Measurements from ENCODE around the gene ZIC5.

ZIC5 gene

DNA sequence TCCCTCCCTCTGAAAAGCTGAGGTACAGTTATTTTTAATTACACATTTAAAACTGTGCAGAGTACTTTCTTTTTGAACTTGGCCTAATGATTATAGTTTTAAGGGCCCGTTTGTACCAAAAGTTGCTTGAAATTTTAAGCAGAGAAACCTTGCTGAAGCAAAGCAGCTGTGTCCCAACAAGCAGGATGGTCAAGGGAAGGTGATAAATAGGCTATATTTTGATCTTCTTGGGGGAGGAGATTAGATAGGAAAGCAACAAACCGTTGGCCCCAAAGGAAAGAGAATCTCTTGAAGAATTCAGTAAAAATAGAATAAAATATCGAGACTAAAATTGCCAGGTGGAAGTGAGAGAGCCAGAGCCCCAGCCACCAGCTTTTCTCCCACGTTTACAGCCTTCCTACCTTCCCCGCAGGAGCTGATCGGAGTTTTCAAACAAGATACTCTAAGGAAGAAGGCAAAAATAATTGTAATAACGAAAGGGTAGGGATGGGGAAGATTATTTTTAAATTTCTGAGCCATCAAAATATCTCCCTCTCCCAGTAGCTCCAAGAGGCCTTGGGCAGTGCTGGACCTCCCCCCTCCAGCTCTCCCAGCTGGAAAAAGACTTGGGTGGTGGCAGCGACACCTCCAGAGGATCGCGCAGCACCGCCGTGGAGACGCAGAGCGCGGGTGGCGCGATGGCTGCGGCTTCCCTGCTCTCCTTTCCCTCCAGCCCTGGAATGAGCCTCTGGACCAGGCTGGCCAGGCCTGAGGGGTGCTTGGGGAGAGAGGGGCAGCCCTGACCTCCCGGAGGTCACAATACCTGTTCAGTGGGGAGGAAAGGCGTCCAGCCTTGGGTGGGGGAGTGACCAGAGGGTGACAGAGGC lies 15.8 kb upstream of the ZIC5 start:
- DNase-seq (ENCODE audit: low read depth) = no peak

DNA sequence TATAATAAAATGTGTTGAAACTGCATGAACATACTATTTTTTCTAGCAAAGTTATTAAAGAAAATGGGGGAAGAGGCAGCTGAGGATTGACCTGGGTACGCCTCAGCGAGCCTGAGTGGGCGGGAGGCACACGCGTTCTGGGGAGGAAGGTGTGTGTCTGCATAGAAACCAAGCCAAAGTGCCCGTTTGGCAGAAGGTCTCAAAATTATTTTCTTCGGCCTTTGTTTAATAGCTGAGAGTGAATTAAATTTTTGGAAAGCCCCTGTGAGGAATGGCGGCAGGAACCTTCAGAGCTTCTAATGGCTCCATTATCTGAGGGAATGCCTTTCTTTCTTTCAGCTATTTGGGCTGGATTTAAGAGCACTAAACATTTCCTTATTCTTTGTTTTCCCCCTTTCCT lies 15.2 kb upstream of the ZIC5 start:
- DNase-seq (ENCODE audit: low read depth) = no peak

DNA sequence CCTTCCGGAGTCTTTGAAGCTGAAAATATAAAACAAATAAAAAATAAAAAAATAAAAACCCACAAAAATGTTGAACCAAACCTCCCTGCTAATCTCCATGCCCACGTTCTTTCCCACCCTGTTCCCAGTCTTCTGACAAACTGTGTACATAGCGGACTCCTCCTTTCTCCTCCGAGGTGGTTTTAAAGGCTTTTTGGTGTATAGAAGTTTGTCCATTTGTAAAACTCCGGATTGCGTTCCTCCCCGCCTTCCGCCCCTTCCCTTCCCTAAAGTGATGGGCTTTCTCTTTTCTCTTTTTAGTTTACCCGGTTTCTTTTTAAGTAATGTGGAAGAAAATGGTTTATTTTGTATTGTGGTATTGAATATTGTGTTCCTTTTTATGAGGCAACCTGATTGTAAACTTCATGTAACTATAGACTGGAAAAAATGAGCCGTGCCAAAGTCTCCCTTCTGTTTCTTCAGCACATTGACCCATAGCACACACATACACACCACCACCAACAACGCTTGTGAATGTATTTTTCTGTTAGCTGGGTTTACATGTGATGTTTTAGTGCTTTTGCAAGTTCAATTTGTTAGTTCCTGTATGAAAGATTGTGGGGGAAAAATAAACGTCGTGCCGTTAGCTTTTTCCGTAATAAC lies 14.4 kb upstream of the ZIC5 start:
- no peak for DNase-seq (ENCODE audit: low read depth)

DNA sequence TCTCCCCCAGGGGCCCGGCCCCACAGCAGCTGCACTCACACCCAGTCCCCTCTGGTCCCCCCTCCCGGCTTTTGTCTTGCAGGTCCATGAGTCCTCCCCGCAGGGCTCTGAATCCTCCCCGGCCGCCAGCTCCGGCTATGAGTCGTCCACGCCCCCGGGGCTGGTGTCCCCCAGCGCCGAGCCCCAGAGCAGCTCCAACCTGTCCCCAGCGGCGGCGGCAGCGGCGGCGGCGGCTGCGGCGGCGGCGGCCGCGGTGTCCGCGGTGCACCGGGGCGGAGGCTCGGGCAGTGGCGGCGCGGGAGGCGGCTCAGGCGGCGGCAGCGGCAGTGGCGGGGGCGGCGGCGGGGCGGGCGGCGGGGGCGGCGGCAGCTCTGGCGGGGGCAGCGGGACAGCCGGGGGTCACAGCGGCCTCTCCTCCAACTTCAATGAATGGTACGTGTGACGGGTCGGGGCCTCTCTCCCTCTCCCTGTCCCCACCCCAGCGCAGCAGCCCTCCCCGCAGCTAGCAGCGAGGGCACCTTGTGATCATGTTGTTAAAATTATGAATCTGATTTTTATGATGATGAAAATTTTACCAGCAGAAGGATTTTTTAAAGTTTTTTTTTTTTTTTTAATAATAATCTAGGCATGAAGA lies 13.8 kb upstream of the ZIC5 start:
- no peak for DNase-seq (ENCODE audit: low read depth)

DNA sequence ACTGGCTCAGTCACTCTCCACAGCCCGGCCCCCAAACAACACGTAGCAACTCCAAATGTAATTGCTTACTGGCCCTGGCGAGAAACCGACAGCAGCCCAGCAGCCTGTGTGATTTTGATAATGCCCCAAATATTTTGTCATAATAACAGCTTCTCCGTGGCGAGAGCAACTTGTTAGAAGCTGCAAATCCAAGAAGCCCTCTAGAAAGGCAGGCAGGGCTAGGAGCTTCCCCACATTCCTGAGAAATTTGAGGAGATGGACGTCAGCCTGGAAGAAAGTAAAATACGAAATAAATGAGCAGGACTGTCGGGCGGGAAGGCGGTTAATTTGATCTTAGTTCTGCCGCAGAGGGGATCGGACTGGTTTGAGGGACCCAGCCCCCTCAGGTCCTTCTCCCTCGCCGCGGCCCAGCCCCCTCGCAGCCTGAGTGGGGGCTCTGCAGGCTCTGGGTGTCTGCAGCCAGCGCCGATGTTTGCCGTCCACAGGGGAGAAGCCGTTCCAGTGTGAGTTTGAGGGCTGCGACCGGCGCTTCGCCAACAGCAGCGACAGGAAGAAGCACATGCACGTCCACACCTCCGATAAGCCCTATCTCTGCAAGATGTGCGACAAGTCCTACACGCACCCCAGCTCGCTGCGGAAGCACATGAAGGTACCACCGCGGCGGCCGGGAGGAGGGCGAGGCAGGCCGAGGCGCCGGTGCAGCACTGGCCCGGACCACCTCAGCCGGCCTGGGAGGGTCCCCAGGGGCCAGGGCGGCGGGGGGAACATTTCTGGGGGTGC lies 13.1 kb upstream of the ZIC5 start:
- DNase-seq (ENCODE audit: low read depth) = no peak

DNA sequence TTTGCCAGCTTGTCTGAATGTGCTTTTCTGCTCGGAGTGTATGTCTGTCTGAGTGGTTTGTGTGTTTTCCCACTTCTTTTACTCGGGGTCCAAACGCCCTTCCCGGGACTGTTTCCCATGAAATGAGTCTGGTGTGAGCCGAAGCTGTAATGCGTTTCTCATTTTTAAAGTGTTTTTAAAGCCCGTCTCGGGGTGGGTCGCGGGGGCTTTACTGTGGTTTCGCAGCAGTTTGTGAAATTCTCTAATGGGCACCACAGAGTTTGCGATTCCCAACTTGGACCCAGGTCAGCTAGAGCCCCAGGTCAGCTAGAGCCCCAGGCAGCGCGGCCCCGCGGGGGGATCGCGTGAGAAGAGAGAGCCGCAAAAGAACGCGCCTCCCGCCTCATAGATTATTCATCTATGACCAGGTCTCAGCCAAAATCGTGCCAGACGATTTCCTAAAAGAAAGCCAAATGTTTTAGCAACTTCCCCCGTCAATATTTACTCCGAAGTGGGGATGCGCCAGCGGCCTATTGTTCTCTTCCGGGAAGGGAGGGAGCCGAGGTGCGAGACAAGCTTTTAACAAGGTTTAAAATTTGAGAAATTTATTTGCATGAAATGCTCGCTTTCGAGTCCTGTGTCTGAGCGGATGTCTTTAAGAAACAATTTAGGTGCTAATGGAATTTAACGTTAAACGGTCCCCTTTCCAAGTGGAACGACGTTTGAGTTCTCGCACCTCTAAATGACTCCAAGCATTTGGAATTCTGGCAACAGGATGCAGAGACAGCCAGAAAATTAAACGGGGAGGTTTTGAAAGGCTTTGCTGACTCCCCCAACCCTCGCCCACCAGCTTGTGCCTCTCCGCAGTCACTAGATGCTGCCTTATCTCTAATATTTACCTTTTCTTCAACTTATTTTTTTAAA lies 12.2 kb upstream of the ZIC5 start:
- no peak for DNase-seq (ENCODE audit: low read depth)

DNA sequence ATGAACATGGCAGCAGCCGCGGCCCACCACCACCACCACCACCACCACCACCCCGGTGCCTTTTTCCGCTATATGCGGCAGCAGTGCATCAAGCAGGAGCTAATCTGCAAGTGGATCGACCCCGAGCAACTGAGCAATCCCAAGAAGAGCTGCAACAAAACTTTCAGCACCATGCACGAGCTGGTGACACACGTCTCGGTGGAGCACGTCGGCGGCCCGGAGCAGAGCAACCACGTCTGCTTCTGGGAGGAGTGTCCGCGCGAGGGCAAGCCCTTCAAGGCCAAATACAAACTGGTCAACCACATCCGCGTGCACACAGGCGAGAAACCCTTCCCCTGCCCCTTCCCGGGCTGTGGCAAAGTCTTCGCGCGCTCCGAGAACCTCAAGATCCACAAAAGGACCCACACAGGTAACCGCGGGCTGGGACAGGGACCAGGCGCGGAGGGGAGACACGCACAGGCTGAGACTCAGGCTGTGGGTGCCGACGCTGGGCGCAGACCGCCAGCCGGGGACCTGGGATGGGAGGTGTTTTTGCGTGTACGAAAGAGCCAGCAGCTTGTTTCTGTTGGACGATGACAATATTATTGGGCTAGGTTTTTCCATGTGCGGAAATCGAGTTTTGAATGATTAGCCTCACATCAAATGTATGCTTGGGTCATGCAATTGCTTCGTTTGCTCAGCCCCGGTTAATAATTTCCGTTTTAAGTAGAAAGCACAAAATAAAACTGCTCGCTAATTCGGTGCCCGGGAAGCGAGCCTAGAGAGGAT lies 11.3 kb upstream of the ZIC5 start:
- DNase-seq (ENCODE audit: low read depth) = no peak

DNA sequence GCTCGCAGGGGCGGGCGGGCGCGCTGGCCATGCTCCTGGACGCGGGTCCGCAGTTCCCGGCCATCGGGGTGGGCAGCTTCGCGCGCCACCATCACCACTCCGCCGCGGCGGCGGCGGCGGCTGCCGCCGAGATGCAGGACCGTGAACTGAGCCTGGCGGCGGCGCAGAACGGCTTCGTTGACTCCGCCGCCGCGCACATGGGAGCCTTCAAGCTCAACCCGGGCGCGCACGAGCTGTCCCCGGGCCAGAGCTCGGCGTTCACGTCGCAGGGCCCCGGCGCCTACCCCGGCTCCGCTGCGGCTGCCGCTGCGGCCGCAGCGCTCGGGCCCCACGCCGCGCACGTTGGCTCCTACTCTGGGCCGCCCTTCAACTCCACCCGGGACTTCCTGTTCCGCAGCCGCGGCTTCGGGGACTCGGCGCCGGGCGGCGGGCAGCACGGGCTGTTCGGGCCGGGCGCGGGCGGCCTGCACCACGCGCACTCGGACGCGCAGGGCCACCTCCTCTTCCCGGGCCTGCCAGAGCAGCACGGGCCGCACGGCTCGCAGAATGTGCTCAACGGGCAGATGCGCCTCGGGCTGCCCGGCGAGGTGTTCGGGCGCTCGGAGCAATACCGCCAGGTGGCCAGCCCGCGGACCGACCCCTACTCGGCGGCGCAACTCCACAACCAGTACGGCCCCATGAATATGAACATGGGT lies 10.6 kb upstream of the ZIC5 start:
- DNase-seq (ENCODE audit: low read depth) = no peak

DNA sequence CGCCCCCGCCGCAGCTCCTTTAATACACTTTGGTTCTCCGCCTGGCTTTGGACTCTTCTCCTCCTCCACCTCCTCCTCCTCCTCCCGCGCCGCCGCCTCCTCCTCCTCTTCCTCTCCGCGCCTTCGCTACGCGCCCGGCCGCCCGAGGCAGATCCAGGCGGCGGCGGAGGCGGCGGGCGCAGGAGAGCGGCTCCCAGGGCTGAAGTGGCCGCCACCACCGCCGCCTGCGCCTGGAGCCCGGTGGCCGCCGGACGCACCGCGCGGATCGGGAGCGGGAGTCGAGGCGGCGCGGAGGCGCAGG lies 10.1 kb upstream of the ZIC5 start, which contains the start of gene ZIC2:
Gene ZIC2 (plus strand): TSS at position 50 of the 301 bp plus-strand sequence. CDS start 281 bp downstream, outside the sequence.
- no peak for DNase-seq (ENCODE audit: low read depth)

DNA sequence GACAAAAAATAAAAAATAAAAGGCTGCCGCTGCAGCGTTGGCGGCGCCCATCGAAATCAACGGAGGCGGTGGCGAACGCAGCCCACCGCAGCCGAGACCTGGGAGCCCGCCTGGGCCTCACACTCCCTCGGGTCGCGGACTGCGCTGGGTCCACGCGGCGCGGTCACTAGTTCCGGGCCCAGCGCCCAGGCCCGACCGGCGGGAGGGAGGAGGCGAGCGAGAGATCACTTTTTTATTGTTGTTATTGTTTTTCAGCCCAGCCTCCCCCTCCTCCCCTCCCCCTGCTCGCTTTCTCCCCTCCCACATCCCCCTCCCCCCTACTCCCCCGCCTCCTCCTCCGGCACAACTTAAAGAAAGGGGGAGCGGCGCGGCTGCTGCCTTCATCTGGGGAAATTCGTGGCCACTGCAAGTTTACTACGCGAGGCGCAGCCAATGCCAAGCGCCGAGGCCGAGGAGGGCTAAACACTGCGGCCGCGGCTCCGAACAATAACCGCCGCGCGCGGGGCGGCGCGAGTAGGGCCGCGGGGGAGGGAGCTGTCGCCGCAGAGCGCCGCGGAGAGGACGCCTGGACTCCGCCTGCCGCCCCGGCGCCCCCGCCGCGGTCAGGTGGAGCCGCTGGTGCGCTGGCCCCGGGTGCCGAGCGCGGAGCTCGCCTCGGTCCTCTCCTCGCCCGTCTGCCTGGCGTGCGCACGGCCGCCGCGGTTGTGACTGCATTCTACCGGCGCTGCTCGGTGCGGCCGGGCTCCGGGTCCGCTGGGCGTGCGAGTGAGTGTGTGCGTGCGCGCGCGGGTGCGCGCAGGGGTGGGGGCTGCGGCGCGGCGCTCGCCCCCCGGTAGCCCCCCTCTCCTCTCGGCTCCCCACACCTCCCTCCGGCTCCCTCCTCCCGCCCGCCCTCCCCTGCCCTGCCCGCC lies 9.5 kb upstream of the ZIC5 start:
- DNase-seq (ENCODE audit: low read depth) = no peak

DNA sequence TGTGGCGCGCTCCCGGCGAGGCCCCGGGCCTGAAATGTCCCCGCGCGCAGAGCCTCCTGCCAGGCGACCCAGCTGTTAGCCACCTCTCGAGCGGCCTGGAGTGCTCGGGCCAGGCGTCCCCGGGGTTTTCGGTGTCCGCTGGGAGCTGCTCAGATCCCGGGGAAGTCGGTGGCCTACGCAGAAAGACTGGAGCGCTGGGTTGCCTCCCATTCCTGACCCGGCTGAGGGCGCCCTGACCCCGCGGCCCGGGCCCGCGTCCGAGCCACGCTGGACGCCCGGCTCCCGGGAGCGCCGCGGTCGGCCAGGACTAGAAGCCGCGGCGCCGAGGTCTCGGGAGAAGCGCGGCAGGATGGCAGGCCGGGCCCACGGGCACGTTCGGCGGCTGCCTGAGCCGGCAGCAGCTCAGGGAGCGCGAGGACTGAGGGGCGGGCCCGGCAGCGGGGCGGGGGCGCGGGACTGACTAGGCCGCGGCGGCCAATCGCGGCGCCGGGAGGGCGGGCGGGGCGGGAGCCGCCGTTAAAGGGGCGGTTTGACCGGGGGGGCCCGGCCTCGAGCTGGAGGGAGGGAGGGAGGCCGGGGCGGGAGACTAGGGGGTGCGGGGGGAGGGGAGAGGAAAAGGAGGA lies 8.7 kb upstream of the ZIC5 start:
- peak; percentile 61 for DNase-seq (ENCODE audit: low read depth)

DNA sequence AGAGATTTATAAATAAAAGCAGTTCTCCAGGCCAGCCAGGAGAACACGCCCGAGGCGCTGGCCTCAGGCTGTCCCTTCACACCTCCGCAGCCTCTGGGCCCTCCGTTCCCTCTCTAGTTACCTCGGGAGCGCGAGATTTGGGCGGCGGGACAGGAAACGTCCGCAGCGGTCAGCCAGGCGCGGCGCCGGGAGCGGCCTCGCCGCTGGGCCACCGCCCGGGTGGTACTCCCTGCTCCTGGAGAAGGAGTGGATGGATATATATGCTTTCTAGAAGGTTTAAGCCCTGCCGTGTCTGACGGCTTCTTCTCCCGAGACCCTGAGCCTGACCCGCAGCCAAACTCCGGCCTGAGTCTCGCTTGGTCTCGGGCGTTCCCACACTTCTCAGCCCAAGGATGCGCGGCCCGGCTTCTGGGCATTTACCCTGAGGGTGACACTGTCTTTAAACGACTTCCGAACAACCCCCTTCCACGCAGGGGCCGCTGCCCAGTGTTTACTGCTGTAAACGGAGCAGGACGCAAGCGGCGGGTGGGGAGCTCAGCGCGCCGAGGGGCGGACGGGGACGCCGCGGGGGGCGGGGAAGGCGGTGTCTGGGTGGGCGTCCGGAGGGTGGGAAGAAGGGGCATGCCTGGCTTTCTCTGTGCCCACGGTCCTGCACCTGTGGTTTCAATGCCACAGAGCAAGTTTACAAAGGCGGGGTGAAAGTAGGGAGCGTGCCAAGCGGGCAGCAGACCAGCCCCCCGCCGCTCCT lies 8.1 kb upstream of the ZIC5 start:
- no peak for DNase-seq (ENCODE audit: low read depth)

DNA sequence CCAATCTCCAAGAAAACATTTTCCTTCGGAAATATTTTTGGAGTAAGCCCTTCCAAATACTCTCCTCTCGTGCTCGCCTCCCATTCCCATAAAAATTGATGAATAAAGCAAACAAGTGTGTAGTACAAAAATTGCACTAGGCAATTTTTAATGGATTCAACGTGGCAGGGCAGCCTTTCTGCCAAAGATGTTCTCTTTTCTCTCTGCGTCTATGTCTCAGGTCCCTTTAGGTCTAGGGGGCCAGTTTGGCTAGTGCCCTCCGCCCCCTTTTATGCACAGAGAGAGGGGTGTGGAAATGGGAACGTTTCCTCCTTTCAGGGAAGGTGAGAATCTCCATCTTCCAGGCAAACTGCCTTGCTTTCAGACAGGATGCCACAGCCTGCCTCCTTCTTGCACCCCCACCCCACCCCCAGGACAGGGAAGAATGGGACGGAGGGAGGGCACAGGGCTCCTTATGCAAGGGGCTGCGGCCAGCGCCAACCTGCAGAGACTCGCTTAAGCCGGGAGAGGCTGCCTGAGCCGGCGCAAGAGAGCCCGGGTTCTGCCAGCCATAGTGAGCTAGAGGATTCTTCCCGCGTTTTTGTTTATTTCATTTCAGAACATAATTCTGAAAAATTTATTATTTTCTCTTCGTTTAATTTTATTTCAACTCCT lies 7.4 kb upstream of the ZIC5 start:
- no peak for DNase-seq (ENCODE audit: low read depth)

DNA sequence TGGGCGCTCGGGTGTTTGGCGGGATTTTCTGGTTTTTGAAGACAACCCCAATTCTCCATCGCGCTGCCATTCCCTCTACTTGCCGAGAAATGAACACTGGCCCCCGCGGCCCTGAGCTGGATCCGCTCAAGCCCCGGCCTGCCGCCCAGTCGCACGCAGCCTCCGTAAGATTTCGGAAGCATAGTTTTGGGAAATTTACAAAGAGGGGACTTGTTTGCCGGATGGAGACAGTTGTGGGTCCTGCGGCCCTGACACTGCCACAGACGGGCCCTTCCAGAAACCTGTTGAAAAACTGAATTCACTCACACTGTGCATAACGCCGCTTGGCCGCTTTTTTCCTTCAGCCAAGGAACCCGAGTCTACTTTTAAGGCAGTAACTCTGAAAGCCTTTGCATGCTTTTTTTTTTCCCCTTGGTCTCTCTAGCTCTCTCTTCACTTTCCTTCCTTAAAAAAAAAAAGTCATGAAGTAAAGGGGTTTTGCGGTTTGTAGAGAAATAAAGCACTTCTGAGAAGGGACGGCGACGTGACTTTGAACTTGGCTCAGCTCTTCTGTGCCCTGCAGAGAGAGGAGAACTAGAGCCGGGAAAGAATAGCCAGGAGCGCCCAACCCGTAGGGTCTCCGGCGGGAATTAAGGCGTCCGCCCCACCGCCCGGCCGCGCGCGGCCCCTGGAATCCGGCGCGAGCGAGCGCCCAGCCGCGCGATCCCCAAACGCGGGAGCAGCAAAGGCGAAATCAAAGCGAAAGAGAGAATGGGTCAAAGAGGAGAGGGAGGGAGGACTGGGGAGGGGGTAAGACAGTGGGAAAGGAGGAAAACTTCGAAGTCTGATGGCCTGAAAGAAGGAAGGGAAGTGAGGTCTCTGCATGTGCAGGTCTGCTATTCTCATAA lies 6.6 kb upstream of the ZIC5 start:
- DNase-seq (ENCODE audit: low read depth) = no peak

DNA sequence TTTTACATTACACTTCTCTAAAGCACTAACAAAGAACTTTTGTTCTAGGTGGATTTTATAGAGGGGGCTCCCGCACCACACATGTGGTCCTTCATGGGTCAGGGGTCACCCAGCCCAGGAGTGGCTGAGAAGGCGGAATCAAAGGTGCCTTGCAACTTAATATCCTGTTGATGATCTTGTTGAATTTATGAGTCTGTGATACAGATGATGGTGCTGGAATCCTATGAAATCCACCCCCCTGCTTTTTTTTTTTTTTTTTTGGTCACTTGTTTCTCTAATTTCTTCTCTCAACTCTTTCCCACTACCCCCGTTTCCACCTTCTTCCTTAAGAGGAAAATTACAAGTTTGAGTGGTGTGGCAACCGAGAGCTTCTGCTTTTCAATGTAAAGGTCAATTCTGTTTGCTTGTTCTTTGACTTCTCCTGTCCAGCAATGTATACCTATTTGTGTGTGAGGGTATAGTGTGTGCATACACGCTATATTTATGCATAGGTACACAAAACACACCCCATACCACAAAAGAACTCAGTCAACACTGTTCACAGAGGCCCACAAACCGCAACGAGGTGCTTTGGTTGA lies 5.9 kb upstream of the ZIC5 start:
- DNase-seq (ENCODE audit: low read depth) = no peak

DNA sequence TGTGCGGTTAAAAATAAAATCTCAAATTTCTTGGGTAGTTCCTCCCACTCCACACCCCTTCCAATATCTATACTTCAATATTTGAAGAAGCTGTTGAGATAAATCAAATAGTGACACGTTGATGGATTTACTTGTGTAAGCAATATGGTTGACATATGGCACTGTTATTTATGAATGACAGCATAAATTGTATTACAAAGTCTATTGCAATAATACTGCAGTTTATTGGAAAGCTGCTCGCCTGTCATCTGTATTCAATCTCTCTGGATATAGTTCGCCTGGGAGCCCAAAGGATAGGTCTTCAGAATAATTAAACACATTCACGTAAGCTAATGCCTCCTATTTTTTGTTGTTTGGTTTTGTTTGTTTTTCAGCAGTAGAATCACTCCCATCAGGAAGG lies 5.0 kb upstream of the ZIC5 start:
- DNase-seq (ENCODE audit: low read depth) = no peak

Measured in activated T-cell treated with anti-CD3 and anti-CD28 coated beads for 48 hours (primary cell).